Epithelial cell of prostate (primary cell): ENCODE results near the gene P2RX2.
"Not testable (repeated sequence)": the region's sequence is repeated elsewhere in the genome, so short reads cannot be mapped to it uniquely, and the experiment has no call there.

ENCODE experiments used
- DNase-seq: peaks from one replicate; pipeline ENCODE4 v3.0.0-alpha.2; 2011; ENCODE audit warnings: low read depth, low spot score
- H3K27ac ChIP-seq: fragments of 450-650 bp; 2 replicates; pipeline ENCODE4 v1.5.1; 2017; ENCODE audit warnings: mild to moderate bottlenecking

Gene P2RX2

DNA sequence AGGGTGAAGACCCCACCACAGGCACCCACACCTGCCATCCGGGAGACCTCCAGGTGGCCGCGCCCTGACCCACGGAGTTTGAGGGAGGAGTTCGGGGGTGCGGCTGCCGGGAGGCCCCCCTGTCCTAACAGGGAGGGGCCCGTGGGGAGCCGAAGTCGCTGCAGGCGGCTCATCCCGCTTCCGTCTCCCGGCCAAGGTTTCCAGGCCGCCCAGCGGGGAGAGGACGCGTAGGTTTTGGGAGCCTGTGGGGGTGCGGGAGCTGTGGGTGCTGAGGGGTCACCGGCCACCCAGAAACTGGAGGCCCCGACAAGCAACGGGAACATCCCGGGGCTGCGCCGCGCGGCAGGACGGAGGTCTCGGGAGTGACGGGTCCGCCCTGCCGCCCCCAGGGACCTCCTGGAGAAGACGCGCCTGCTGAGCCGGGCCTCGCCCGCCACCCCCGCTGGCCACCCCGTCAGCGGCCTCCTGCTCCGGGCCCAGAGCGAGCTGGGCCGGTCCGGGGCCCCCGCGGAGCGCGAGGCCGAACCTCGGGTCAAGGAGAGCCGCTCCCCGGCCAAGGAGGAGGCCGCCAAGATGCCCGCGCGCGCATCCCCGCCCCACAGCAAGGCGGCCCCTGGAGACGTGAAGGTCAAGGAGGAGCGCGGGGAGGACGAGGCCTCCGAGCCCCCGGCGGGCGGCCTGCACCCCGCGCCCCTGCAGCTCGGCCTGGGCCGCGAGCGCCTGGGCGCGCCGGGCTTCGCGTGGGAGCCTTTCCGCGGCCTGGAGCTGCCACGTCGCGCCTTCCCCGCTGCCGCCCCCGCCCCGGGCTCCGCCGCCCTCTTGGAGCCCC lies 35.8 kb upstream of the P2RX2 start:
- no peak for DNase-seq
- no peak overlapping the region for H3K27ac ChIP-seq

DNA sequence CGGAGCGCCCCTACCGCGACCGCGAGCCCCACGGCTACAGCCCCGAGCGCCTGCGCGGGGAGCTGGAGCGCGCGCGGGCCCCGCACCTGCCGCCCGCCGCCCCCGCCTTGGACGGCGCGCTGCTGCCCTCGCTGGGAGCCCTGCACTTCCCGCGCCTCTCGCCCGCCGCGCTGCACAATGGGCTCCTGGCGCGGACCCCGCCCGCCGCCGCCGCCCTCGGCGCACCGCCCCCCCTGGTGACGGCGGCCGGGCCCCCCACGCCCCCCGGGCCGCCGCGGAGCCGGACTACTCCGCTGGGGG lies 35.2 kb upstream of the P2RX2 start:
- no peak for DNase-seq
- H3K27ac ChIP-seq, result no peak overlapping the region

DNA sequence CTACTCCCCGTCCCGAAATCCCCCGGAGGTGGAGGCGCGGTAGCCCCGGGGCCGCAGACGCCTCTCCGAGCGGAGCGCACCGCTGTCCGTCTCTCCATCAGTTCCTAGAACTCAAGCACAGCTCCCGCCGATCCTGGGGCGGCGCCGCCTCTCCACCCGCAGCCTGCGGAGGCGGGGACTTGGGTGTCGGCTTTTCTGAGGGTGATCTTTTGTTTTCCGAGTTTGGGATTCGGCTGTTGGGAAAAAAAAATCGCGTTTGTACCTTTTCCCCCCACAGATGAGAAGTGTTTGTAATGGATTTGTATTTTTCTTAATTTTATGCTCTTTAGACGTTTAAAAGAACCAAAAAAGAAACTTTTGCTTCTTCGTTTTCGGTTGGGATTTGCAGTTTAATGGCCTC lies 34.8 kb upstream of the P2RX2 start:
- no peak overlapping the region for H3K27ac ChIP-seq
- DNase-seq, result no peak

DNA sequence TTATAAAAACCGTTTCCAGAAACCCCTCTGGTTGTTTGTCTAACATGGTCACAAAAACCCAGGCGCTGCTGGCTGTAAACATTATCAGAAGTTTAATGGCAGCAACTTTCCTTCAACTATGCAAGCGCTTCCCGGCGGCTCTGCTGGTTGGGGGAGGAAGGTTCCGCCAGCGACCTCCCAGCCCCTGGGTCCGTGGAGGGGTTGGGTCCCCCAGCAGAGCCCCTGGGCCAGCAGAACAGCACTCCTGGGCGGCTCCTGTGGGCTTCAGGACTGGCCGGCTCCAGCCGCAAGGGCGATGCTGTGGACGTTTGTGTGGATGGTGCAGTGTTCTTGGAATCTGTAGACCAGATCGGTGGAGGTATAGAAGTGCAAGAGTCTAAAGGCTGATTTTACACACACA lies 34.1 kb upstream of the P2RX2 start:
- no peak for DNase-seq
- no peak overlapping the region for H3K27ac ChIP-seq

DNA sequence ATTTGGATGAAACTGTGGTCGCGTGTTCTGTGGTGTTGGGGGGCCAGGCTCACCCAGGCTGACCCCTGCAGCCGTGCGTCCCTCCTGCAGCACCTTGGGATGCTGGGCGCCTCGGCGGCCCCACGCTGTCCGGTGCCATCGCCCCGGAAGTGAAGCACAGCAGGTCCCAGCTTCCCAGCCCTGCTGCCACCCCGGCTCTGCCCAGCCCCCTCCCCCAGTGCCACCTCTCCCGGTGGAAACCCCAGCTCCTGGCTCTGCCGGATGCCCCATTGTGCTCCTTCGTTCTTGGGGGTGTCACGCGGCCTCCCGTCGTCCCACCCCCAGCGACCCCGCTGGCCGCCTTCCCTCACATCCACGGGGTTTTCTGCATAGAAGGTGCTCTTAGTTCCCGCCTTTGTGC lies 33.4 kb upstream of the P2RX2 start:
- no peak for DNase-seq
- H3K27ac ChIP-seq, result no peak overlapping the region

DNA sequence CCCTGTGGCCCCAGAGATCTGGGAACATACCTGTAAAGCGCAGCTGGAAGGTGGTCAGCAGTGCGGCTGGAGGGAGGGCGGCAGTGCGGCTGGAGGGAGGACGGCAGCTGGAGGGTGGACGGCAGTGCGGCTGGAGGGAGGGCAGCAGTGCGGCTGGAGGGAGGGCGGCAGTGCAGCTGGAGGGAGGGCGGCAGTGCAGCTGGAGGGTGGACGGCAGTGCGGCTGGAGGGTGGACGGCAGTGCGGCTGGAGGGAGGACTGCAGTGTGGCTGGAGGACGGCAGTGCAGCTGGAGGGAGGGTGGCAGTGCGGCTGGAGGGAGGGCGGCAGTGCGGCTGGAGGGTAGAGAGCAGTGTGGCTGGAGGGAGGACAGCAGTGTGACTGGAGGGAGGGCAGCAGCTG lies 31.6 kb upstream of the P2RX2 start:
- no peak for DNase-seq
- no peak overlapping the region for H3K27ac ChIP-seq

DNA sequence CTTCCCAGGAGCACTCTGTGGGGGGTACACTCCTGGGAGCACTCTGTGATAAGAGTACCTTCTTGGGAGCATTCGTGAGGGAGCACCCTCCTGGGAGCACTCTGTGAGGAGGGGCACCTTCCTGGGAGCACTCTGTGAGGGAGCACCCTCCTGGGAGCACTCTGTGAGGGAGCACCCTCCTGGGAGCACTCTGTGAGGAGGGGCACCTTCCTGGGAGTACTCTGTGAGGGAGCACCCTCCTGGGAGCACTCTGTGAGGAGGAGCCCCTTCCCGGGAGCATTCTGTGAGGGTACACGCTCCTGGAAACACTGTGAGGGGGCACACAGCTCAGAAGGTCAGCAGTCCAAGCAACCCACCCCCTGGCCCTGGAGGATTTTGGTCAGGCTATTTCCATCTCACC lies 30.8 kb upstream of the P2RX2 start:
- H3K27ac ChIP-seq, result no peak overlapping the region
- DNase-seq, result no peak

DNA sequence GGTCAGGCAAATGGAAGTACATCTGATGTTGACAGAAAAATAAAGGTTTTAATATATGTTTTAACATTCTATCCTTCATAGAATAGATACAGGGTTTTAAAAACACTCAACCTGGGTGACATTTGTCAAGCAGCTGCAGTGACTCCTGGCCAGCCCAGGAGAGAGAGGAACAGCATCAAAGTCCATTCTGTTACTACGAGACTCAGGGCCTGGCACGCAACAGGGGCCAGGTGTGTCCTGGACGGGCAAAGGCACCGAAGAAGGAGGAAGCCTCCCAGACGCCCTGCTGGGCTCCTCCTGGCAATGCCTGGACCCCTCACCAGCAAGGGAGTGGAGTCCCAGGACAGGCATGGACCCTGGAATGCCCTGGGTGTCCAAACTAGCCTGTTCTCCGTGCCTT lies 30.3 kb upstream of the P2RX2 start:
- H3K27ac ChIP-seq, result no peak overlapping the region

DNA sequence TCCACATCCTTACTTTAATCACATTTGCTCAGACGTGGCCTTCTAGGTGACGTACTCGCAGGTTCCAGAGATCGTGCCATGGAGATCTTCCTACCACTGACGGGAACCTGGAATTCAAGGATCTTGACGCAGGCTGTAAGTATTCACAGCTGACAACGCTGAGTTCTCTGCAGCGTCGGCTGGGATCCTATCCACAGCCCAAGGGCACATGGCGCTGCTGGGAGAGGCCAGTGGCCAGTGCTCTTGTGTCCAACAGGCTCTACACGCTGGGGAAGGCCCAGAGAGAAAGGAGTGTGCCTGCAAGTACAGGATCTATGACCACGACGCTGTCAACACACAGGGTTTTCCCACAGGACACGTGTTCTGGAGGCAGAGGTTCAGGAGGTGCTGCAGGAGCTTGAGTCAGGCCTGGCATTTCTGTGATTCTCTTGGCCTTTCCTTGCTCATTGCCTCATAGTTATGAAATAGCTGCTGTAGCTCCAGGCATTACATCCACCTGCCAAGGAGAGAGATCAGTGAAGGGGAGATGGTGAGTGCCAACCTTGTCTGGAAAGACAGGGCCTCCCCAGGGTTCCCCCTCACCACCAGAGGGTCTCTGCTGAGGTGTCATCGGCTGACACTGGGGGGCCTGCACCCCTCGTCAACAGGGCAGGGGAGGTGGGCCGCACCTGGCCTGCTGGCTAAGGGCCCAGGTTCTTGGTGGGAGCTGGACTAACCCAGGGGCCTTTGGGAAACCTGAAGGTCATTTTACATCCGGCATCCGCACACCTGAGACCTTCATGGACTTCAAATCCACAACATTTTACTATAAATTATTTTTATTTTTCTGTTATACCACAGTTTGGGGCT lies 29.5 kb upstream of the P2RX2 start:
- no peak overlapping the region for H3K27ac ChIP-seq
- no peak for DNase-seq

More for the DNA sequence above, 30.3 kb upstream of the P2RX2 start:
- no peak for DNase-seq

DNA sequence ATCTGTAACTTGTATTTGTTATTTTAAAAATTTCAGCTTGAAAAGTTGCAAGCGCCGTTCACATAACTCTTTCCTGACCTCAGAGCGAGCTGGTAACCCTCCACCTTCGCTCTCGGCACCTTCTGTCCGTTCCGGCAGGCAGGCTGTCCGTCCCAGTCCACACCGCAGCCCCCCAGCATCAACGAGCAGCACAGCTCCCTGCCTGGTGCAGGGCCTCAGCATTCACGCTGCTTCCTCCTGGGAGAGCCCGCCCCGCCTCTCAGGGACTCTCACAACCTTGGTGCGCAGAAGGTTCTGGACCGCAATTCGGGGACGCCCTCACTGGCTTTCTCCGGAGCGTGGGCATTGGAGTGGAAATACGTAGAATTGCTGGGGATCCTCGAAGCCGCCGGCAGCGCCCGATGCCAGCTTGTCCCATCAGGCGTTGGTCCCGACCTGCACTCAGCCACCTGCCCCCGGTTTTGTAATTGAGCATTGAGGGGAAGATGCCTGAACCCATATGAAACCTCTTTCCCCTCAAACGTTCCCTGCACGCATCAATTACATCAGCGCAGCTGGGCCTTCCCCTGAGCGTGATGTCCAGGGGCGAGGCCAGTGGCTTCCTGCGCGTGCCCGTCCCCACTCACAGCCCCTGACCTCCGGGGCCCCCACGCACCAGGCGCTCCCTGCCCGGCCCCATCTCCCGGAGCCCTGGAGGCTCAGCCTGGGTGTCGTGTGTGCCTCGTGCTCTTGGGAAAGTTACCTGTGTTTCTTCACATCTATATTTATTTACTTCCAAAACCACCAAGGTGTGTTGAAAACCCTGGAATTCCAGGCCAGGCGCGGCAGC lies 27.3 kb upstream of the P2RX2 start:
- no peak for DNase-seq
- H3K27ac ChIP-seq, result no peak overlapping the region

DNA sequence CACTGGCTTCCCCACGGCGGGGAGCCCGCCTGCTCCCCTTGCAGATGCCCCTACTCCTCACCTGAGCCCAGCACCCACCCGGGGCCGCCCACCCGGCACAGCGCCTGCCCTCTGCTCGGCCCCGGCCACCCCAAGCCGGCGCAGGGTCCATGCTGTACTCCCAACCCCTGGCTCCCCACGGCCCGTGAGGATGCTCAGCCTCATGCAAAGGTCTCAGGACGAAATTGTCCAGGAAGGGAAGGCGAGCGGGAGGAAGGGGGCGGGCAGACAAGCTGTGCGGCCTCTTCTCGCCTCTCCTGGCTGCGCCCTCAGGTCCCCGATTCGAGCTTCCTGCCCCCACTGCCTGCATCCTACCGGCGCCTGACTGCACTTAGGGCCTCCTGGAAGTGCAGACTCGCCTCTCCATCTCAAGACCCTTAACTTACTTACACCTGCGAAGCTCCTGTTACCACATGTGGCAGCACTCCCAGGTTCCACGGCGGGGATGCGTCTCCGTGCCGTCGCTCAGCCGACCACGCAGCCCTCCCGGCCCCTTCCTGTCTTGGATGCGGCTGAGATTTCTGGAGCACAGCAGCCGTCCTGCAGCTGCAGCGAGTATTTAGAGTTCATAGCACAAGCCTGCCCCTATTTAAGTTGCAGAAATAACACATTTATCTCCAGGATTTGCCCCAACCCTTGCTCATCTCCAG lies 26.1 kb upstream of the P2RX2 start:
- no peak overlapping the region for H3K27ac ChIP-seq
- DNase-seq, result no peak

DNA sequence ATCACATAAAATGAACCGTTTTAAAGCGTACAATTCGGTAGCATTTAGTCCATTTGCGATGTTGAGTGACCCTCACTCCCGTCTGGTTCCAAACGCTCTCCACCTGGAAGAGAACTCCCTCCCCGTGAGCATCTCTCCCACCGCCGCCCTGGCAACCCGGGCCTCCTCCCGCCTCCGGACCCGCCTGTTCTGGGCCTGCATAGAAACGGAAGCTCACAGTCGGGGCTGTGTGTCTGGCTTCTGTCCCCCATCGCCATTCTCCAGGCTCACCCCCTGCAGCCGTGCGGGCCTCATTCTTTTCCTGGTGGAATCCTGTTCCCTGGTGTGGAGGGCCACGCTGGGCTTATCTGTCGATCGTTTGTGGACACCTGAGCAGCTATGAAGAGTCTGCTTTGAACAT lies 25.5 kb upstream of the P2RX2 start:
- no peak for DNase-seq
- H3K27ac ChIP-seq, result no peak overlapping the region

DNA sequence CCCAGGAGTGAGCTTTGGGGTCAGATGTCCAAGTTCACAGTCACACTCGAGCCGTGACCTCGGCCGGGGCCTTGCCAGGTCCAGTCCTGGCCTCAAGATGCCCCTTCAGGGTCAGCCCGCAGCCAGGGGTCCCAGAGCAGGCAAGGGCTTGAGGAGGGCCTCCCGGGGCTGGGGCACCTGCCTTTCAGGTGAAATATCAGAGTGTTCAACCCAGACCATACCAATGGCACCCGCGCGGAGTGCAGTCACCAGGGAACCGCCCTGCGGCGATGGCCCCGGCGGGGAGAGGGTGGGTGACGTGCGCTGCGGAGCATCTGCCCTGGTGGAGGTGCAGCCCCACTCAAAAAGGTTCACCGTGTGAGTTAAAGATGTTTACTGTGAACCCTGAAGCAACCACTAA lies 25.1 kb upstream of the P2RX2 start:
- no peak overlapping the region for H3K27ac ChIP-seq
- no peak for DNase-seq

DNA sequence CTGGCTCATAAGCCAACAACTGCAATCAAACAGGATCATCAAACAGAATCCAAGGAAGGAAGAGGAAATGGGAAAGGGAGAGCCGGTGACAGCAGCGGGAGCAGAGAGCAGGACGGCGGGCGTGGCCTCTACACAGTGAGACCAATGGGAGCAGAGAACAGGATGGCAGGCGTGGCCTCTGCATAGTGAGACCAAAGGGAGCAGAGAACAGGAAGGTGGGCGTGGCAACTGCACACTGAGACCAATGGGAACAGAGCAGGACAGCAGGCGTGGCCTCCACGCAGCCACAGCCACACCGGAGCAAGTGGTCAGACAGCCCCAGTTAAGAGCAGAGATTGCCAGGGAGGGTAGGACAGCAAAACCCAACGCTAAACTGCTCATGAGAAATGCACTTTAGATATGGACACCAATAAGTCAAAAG lies 24.6 kb upstream of the P2RX2 start:
- H3K27ac ChIP-seq, result no peak overlapping the region
- DNase-seq, result peak; percentile 73

DNA sequence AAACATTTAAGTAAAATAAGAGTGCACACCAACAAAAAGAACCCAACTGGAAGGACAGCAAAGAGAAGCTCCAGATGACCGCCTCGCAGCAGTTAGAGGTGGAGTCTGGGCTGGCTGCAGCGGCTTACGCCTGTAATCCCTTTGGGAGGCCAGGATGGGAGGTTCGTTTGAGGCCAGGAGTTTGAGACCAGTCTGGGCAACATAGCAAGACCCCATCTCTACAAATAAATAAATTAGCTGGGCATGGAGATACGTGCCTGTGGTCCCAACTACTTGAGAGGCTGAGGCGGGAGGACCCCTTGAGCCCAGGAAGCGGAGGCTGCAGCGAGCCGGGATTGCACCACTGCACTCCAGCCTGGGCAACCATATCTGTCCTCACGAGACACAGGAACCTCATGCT lies 23.4 kb upstream of the P2RX2 start:
- H3K27ac ChIP-seq, result no peak overlapping the region
- DNase-seq, result no peak

DNA sequence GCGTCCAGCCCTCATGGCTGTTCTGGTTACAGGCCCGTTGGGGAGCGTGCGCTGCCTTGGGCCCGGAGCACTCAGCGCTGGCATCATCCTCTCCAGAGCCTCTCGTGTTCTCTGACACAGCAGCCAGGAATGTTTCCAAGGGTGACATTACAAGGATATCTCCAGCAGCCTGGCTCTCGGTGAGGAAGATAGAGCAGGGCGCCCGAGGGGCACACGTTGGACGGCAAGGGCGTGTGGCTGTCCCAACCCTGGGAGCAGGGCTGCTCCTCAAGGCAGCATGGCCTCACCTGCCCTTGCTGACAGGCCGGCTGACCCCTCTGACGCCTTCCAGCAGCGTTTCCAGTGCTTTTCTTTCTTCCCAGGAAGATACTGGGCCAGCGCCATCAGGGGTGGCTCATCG lies 22.6 kb upstream of the P2RX2 start:
- no peak overlapping the region for H3K27ac ChIP-seq
- no peak for DNase-seq

DNA sequence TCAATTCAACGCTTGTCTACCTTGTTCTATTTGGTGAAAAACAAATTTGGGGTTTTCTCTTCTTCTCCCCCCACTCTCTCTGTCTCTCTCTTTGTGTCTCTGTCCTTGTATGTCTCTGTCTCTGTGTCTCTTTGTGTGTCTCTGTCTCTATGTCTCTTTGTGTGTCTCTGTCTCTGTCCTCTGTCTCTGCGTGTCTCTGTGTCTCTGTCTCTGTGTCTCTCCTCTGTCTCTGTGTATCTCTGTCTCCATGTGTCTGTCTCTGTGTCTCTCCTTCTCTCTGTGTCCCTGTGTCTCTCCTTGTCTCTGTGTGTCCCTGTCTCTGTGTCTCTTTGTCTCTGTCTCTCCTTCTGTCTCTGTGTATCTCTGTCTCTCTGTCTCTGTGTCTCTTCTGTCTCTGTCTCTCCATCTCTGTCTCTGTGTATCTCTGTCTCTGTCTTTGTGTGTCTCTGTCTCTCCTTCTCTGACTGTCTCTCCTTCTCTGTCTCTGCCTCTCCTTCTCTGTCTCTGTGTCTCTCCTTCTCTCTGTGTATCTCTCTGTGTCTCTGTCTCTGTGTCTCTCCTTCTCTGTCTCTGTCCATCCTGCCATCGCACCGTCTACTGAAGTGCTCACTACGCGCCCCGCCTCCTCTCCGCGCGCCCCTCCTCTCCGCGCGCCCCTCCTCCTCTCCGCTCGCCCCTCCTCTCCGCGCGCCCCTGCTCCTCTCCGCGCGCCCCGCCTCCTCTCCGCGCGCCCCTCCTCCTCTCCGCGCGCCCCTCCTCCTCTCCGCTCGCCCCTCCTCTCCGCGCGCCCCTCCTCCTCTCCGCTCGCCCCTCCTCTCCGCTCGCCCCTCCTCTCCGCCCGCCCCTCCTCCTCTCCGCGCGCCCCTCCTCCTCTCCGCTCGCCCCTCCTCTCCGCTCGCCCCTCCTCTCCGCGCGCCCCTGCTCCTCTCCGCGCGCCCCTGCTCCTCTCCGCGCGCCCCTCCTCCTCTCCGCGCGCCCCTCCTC lies 21.0 kb upstream of the P2RX2 start:
- no peak for DNase-seq
- H3K27ac ChIP-seq, result no peak overlapping the region

DNA sequence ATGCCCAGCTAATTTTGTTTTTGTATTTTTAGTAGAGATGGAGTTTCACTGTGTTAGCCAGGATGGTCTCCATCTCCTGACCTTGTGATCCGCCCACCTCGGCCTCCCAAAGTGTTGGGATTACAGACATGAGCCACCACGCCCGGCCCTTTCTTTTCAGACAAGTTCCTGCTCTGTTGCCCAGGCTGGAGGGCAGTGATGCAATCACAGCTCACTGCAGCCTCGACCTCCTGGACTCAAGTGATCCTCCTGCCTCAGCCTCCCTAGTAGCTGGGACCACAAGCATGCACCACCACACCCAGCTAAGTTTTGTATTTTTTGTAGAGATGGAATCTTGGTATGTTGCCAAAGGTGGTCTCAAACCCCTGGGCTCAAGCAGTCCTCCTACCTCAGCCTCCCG lies 19.1 kb upstream of the P2RX2 start:
- not testable (repeated sequence) for DNase-seq

More for the DNA sequence above, 19.1 kb upstream of the P2RX2 start:
- H3K27ac ChIP-seq, result not testable (repeated sequence)
